GM12878 (cell line): ENCODE data around the gene NECTIN2. TPM values are rescaled to one million over a fixed set of nuclear protein-coding genes. Genes with fewer than 3 reads are reported as not detected.

Experiments
- ATAC-seq: fragments of 200-7000 bp; cut with Tn5 transposase; 3 replicates; pipeline ENCODE4 v1.9.1; 2020; ENCODE audit warnings: mild to moderate bottlenecking, moderate library complexity
- BruUV-seq: library from RNA; stranded (reverse); fragments of 400-500 nt; replicated peaks from 2 replicates; lab custom pipeline; 2021; lab: Mats Ljungman, UMichigan
- CTCF ChIA-PET: fragments of 300-600 bp; sonication (Branson Sonifier 250); formaldehyde crosslinking; extraction: SDS; loops from one replicate; lab custom pipeline; 2021; ENCODE audit warnings: inconsistent platforms; lab: Yijun Ruan, JAX
- POLR2A ChIA-PET: fragments of 350-600 bp; formaldehyde crosslinking; extraction: SDS; loops from one replicate; lab custom pipeline; 2021; ENCODE audit warnings: inconsistent platforms; lab: Charles Lee
- RAD21 ChIA-PET: fragments of 300-600 bp; sonication (Branson Sonifier 250); formaldehyde crosslinking; loops from one replicate; lab custom pipeline; 2023; ENCODE audit warnings: antibody characterized with exemption; ENCODE audit not compliant: unreplicated experiment; lab: Charles Lee
- SMC1A ChIA-PET: fragments of 300-600 bp; sonication (Branson Sonifier 250); formaldehyde crosslinking; loops from one replicate; lab custom pipeline; 2023; ENCODE audit not compliant: unreplicated experiment, uncharacterized antibody; lab: Charles Lee
- DNase-seq: peaks from one replicate; pipeline ENCODE4 v3.0.0-alpha.2; 2011; ENCODE audit warnings: low read depth, low spot score
- FAIRE-seq: peaks from 3 replicates; lab custom pipeline; 2011; peaks lifted over from hg19 to GRCh38; lab: Jason Lieb, UNC
- H2AFZ ChIP-seq: 2 replicates; pipeline ENCODE4 v1.6.0; 2011; ENCODE audit warnings: low read depth, low read length, control low read depth; ENCODE audit not compliant: control insufficient read depth
- H3K27ac ChIP-seq: 2 replicates; pipeline ENCODE4 v1.5.1; 2011; ENCODE audit warnings: control low read depth; ENCODE audit not compliant: control insufficient read depth, insufficient read depth
- H3K27me3 ChIP-seq, 2 experiments: replicated peaks in 1 of 2; 2 replicates each; pipeline versions ENCODE4 v1.6.0 to v1.6.1; 2011; ENCODE audit warnings: low read length in 1 of 2; ENCODE audit not compliant: control insufficient read depth in 2 of 2, insufficient read depth in 2 of 2
- H3K36me3 ChIP-seq, 2 experiments: 2 replicates each; pipeline ENCODE4 v1.5.1; 2011; ENCODE audit warnings: low read length in 1 of 2; ENCODE audit not compliant: control insufficient read depth in 2 of 2, insufficient read depth in 2 of 2
- H3K4me1 ChIP-seq: 2 replicates; pipeline ENCODE4 v1.6.1; 2011; ENCODE audit warnings: mild to moderate bottlenecking, low read length, moderate library complexity, mixed read lengths; ENCODE audit not compliant: control insufficient read depth, insufficient read depth
- H3K4me2 ChIP-seq: 2 replicates; pipeline ENCODE4 v1.6.0; 2011; ENCODE audit warnings: control low read depth; ENCODE audit not compliant: control insufficient read depth, insufficient read depth
- H3K4me3 ChIP-seq: fragments of 200-600 bp; sonication (generic); 2 replicates; pipeline ENCODE4 v1.5.1; 2016
- H3K79me2 ChIP-seq: 2 replicates; pipeline ENCODE4 v1.6.0; 2011; ENCODE audit warnings: low read length; ENCODE audit not compliant: control insufficient read depth, insufficient read depth
- H3K9ac ChIP-seq: 2 replicates; pipeline ENCODE4 v1.8.0; 2011; ENCODE audit warnings: low read length, control low read depth, mixed read lengths; ENCODE audit not compliant: control insufficient read depth, insufficient read depth
- H3K9me3 ChIP-seq: replicated peaks from 3 replicates; pipeline ENCODE4 v1.5.1; 2011; ENCODE audit warnings: mild to moderate bottlenecking, low read length; ENCODE audit not compliant: control insufficient read depth, insufficient read depth
- H4K20me1 ChIP-seq: 2 replicates; pipeline ENCODE4 v1.6.0; 2011; ENCODE audit not compliant: control insufficient read depth, insufficient read depth
- BMI1 ChIP-seq: fragments of 450-650 bp; IDR thresholded peaks from 2 replicates; pipeline ENCODE4 v1.6.1; 2016; ENCODE audit warnings: mild to moderate bottlenecking, moderate library complexity, borderline replicate concordance
- CEBPB ChIP-seq, 2 experiments: fragments of 150-350 bp in 1 of 2; IDR thresholded peaks; 2 replicates each; pipeline ENCODE4 v1.6.1; 2012 to 2014; ENCODE audit warnings: low read depth in 2 of 2, low read length in 2 of 2, borderline replicate concordance in 1 of 2, inconsistent platforms in 1 of 2
- CEBPZ ChIP-seq: fragments of 150-350 bp; IDR thresholded peaks from 2 replicates; pipeline ENCODE4 v1.6.1; 2016; ENCODE audit warnings: low read depth, low read length
- CHD2 ChIP-seq: IDR thresholded peaks from 2 replicates; pipeline ENCODE4 v1.6.1; 2011; ENCODE audit warnings: low read depth, low read length, improper control_type of control experiment, borderline replicate concordance
- IKZF1 ChIP-seq: fragments of 450-650 bp; conservative IDR thresholded peaks from 2 replicates; pipeline ENCODE4 v1.6.1; 2017; ENCODE audit warnings: antibody characterized with exemption, mild to moderate bottlenecking
- JUNB ChIP-seq: IDR thresholded peaks from 2 replicates; pipeline ENCODE4 v1.6.1; 2016; ENCODE audit warnings: antibody characterized with exemption, mild to moderate bottlenecking
- MEF2A ChIP-seq: IDR thresholded peaks from 2 replicates; pipeline ENCODE4 v1.6.1; 2011; ENCODE audit warnings: low read depth, mild to moderate bottlenecking, low read length, moderate library complexity; ENCODE audit not compliant: insufficient read depth
- RBBP5 ChIP-seq: fragments of 200-600 bp; sonication (generic); conservative IDR thresholded peaks from 2 replicates; pipeline ENCODE4 v1.6.1; 2016
- RELA ChIP-seq: fragments of 450-650 bp; IDR thresholded peaks from 2 replicates; pipeline ENCODE4 v1.8.0; 2014; ENCODE audit warnings: borderline replicate concordance; ENCODE audit not compliant: partially characterized antibody
- RFX5 ChIP-seq: IDR thresholded peaks from 2 replicates; pipeline ENCODE4 v1.6.1; 2011; ENCODE audit warnings: low read depth, low read length, improper control_type of control experiment
- SMAD1 ChIP-seq: fragments of 450-650 bp; IDR thresholded peaks from 2 replicates; pipeline ENCODE4 v1.6.1; 2018; ENCODE audit warnings: mild to moderate bottlenecking, low read depth; ENCODE audit not compliant: partially characterized antibody
- STAT1 ChIP-seq: fragments of 450-650 bp; conservative IDR thresholded peaks from 2 replicates; pipeline ENCODE4 v1.6.1; 2014; ENCODE audit warnings: antibody characterized with exemption, mild to moderate bottlenecking
- SUPT20H ChIP-seq: IDR thresholded peaks from 2 replicates; pipeline ENCODE4 v1.6.1; 2011; ENCODE audit warnings: low read depth, mild to moderate bottlenecking, low read length, moderate library complexity, borderline replicate concordance; ENCODE audit not compliant: control insufficient read depth
- TARDBP ChIP-seq: IDR thresholded peaks from 2 replicates; pipeline ENCODE4 v1.6.1; 2016; ENCODE audit warnings: borderline replicate concordance
- TCF7 ChIP-seq: IDR thresholded peaks from 2 replicates; pipeline ENCODE4 v1.6.1; 2014; ENCODE audit warnings: antibody characterized with exemption, borderline replicate concordance
- YY1 ChIP-seq: IDR thresholded peaks from 2 replicates; pipeline ENCODE4 v1.6.1; 2011; ENCODE audit warnings: low read depth, mild to moderate bottlenecking, low read length
- ZBTB33 ChIP-seq: fragments of 450-650 bp; IDR thresholded peaks from 2 replicates; pipeline ENCODE4 v1.6.1; 2017; ENCODE audit warnings: mild to moderate bottlenecking
- ZNF24 ChIP-seq: fragments of 450-650 bp; IDR thresholded peaks from 2 replicates; pipeline ENCODE4 v1.6.1; 2017; ENCODE audit warnings: antibody characterized with exemption, mild to moderate bottlenecking
- ZNF622 ChIP-seq: fragments of 450-650 bp; IDR thresholded peaks from 2 replicates; pipeline ENCODE4 v1.6.1; 2017; ENCODE audit warnings: mild to moderate bottlenecking, inconsistent platforms
- WGBS: methylation state at CpG from one replicate; pipeline ENCODE4 v1.1.6; 2016; ENCODE audit warnings: low lambda C conversion rate; ENCODE audit not compliant: insufficient replicate concordance, insufficient coverage; ENCODE audit errors: missing lambda C conversion rate; 5-methylcytosine and 5-hydroxymethylcytosine counted together
- in situ Hi-C: fragments of 300-500 bp; cut with MboI; formaldehyde crosslinking; loops from 9 replicates; pipeline ENCODE4 v1.14.3; 2018; ENCODE audit warnings: mixed read lengths
- intact Hi-C: fragments of 100-400 bp; cut with micrococcal nuclease; formaldehyde crosslinking; loops from one replicate; pipeline ENCODE4 v1.14.2; 2022; ENCODE audit not compliant: unreplicated experiment
- polyA plus RNA-seq, 11 experiments: library from polyadenylated mRNA; depleted of rRNA in 4 of 11; unstranded in 6 of 11; stranded (reverse) in 5 of 11; fragments of >200 nt; fragmentation: Nextera tagmentation in 4 of 11; fragmentation: Illumina TruSeq in 1 of 11; extraction: Ambion mirVana in 4 of 11; extraction: Trizol in 1 of 11; gene quantifications; 1 replicate in 1 of 11; 2 replicates in 10 of 11; pipeline versions ENCODE4 v1.2.1 to v1.2.3, GENCODE V29; 2011 to 2016; ENCODE audit warnings: inconsistent platforms in 2 of 11, missing spikeins in 2 of 11, low read depth in 1 of 11
- total RNA-seq, 4 experiments: library from RNA; depleted of rRNA in 3 of 4; stranded (reverse); fragments of >200 nt in 3 of 4; fragmentation: Illumina TruSeq in 1 of 4; extraction: Trizol in 1 of 4; gene quantifications; 2 replicates each; pipeline versions ENCODE4 v1.2.1 to v1.2.3, GENCODE V29; 2013 to 2021

The NECTIN2 gene
- total and polyA plus RNA-seq, 10 of the 15 experiments (the other 5 are each of a cell fraction or from before 2014, with no cell fraction given) = 0.05 to 0.36 (median 0.26) TPM; not detected in 5

- TF ChIP-seq TARDBP (no peak), SUPT20H (no peak)
Observed at GRCh38 chr19:44867578-44867977, 21.5 kb downstream of the NECTIN2 start (continued).

DNA sequence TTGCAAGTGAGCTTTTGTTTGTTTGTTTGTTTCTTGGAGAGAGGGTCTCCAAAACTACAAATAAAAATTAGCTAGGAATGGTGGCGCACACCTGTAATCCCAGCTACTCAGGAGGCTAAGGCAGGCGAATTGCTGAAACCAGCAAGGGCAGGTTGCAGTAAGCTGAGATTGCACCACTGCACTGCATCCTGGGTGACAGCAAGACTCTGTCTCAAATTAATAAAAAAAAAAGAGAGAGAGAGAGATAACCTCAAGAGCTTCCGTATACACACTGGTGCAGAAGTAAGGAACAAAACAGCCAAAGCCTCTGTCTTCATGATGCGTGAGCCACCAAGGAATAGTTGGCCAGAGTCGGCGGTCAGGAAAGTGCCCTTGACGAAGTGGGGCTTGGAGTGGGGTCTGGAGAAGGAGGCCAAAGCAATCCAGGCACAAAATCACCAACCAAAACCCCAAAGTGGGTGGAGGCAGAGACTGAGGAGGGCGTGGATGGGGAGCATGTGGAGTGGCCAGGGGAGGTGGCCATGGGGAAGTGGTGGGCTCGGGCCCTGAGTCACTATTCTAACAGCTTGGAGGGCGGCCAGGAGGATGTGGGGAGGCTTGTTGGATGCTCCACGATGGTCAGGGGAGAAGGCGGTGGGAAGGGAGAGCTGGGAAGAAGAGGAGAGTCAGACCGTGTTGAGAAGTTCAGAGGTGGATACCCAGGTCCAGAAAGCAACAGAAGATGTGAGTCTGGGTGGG is 23.8 kb downstream of the NECTIN2 start:
- no peaks in the 10 kb centered on the region; a peak in 2 of 4 replicates for H3K27me3 ChIP-seq
- in situ Hi-C loops = no loop called here
- RAD21 ChIA-PET = no interaction called here
- intact Hi-C loops = no loop called here
- FAIRE-seq = no peak
- ATAC-seq = no peak
- no peak for DNase-seq
- no peaks in the 10 kb centered on the region for H3K79me2 ChIP-seq
- POLR2A ChIA-PET = interaction anchor here (0.6 to 0.7 kb wide), 2 partner anchors 14 to 1478 kb away, joined by 3 read pairs; no protein-coding TSS in a partner anchor
- BruUV-seq = no TSS peak
- H3K4me2 ChIP-seq = no peak overlapping the region
- H2AFZ ChIP-seq = no peak overlapping the region
- no peaks in the 10 kb centered on the region for H4K20me1 ChIP-seq
- SMC1A ChIA-PET = no interaction called here
- H3K4me1 ChIP-seq = no peaks in the 10 kb centered on the region
- no peaks in the 10 kb centered on the region for H3K9me3 ChIP-seq
- CTCF ChIA-PET = interaction anchor here (1.0 kb wide), 1 partner anchor 299 kb away, joined by 5 read pairs; no protein-coding TSS in a partner anchor
- WGBS = 31% methylated on average over 13 of the region's 13 CpGs
- H3K4me3 ChIP-seq = no peak overlapping the region
- H3K27ac ChIP-seq = no peak overlapping the region
- no peaks in the 10 kb centered on the region for H3K36me3 ChIP-seq
- no peak overlapping the region for H3K9ac ChIP-seq
- no peak for TF ChIP-seq CEBPB (IDR thresholded peaks at IDR 0.05; ENCODE audit: borderline replicate concordance in 1 of 2, low read depth in 2 of 2, low read length in 2 of 2)
- no peak for TF ChIP-seq SUPT20H
- TF ChIP-seq BMI1 = no peak
- TF ChIP-seq JUNB = no peak
- no peak for TF ChIP-seq CEBPZ
- TF ChIP-seq STAT1 = no peak
- TF ChIP-seq CHD2 = no peak
- TF ChIP-seq ZBTB33 = no peak
- TF ChIP-seq MEF2A = no peak
- TF ChIP-seq RFX5 = no peak
- TF ChIP-seq SMAD1 = no peak
- no peak for TF ChIP-seq ZNF24
- no peak for TF ChIP-seq IKZF1
- no peak for TF ChIP-seq RBBP5
- TF ChIP-seq TCF7 = no peak
- TF ChIP-seq ZNF622 = no peak
- no peak for TF ChIP-seq YY1
- TF ChIP-seq RELA = no peak
